Measurements from ENCODE around the gene OR1N2.
A peak's percentile ranks its signal among the peaks of the same experiment; 100 is the strongest.
"Not testable (repeated sequence)": the region's sequence is repeated elsewhere in the genome, so short reads cannot be mapped to it uniquely, and the experiment has no call there.

OR1N2 gene, protein sequence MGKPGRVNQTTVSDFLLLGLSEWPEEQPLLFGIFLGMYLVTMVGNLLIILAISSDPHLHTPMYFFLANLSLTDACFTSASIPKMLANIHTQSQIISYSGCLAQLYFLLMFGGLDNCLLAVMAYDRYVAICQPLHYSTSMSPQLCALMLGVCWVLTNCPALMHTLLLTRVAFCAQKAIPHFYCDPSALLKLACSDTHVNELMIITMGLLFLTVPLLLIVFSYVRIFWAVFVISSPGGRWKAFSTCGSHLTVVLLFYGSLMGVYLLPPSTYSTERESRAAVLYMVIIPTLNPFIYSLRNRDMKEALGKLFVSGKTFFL

DNA sequence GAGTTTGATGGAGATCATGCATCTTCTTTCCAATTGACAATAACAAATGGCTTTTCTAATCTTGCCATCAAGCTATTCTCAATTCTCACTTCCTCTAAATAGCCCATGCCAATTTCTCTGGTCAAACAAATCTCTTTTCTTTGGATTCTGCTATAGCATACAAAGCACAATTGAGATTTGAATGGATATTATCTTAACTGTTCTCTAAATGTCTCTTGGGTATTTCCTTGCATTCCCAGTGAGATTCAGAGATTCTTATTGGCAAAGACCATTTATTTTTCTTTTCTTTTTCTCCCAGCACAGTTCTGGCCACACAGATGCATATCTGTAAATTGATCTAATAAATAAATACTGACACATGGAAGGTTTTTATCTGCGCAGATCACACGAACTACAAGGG, at the start of gene OR1N2:
Gene OR1N2 (plus strand): TSS at position 301 of the 400 bp plus-strand sequence. CDS start 100 bp downstream, outside the sequence.
- DNase-seq (ENCODE audit: low read depth in 2 of 3, low spot score in 1 of 3), result no peak

- DNase-seq (ENCODE audit: low read depth in 2 of 3, low spot score in 1 of 3), result no peak
These were observed 45.9 kb upstream of the OR1N2 start for GRCh38 chr9:122506964-122507363.

GRCh38 chr9:122510502-122510901, 42.4 kb upstream of the OR1N2 start, which contains the start of gene OR1J2:
Gene OR1J2, plus strand, starts transcription at chr9:122510802. Its CDS starts 0 bp downstream, at chr9:122510802.
- DNase-seq (ENCODE audit: low read depth in 2 of 3, low spot score in 1 of 3), result no peak

DNA sequence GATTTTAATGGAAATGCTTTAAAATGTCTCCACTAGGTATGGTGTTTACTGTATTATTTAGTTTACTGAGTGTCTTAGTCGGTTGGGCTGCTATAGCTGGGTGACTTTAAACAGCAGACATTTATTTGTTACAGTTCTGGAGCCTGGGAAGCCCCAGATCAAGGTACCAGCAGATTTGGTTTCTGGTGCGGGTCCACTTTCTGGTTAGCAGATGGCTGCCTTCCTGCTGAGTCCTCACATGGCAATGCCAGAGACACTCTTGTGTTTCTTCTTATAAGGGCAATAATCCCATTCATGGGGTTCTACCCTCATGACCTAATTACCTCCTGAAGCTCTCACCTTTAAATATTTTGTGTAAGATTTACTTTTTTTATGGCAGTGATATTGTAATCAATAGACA, 34.7 kb upstream of the OR1N2 start:
- DNase-seq (ENCODE audit: low read depth in 2 of 3, low spot score in 1 of 3), result no peak

DNA sequence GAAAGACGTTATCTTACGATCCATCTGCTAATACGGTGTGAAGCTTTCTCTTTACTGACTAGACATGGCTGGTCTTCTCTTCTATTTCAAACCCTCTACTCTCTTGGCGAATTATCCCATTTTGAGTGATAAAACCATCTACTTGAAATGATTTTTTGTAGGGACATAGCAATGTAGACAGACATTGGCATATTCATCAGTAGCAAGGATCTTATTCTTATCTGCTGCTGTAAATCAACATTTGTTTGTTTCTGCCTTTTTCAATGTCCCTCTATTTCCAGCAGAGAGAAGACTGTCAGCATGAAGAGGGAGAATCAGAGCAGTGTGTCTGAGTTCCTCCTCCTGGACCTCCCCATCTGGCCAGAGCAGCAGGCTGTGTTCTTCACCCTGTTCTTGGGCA, 34.1 kb upstream of the OR1N2 start, which contains the start of gene OR1J4:
Gene OR1J4 (plus strand): TSS at position 301 of the 400 bp plus-strand sequence. CDS start 0 bp downstream, at position 301.
- no peak for DNase-seq (ENCODE audit: low read depth in 2 of 3, low spot score in 1 of 3)

- no peak for DNase-seq (ENCODE audit: low read depth in 2 of 3, low spot score in 1 of 3)
These were observed 33.5 kb upstream of the OR1N2 start for GRCh38 chr9:122519376-122519775.

GRCh38 chr9:122526602-122527001, 26.3 kb upstream of the OR1N2 start:
- DNase-seq (ENCODE audit: low read depth in 2 of 3, low spot score in 1 of 3), result peak in 1 of 3 donors; percentile 0

GRCh38 chr9:122527193-122527592, 25.7 kb upstream of the OR1N2 start, which contains the start of gene OR1N1:
Gene OR1N1, minus strand, starts transcription at chr9:122527293. Its CDS starts 0 bp downstream, at chr9:122527293.
- DNase-seq (ENCODE audit: low read depth in 2 of 3, low spot score in 1 of 3), result no peak

- DNase-seq (ENCODE audit: low read depth in 2 of 3, low spot score in 1 of 3), result not testable (repeated sequence)
These were observed 21.8 kb upstream of the OR1N2 start for GRCh38 chr9:122531157-122531556.

- no peak for DNase-seq (ENCODE audit: low read depth in 2 of 3, low spot score in 1 of 3)
These were observed 16.8 kb upstream of the OR1N2 start for GRCh38 chr9:122536134-122536533.

DNA sequence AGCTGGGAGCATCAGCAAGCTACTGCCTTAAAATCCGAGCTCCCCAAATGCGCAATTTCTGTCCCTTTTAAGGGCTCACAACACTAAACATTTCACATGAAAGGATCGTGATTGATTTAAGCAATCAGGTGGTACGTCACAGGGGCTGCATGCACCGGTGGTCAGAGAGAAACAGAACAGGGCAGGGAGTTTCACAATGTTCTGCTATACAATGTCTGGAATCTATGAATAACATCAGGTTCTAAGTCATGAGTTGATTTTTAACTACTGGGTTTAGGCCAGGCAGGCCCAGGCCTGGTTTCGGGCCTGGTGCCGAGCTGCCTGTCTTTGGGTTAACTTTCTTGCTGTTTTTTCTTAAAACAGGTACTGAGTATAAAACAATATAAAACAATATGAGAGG, 15.8 kb upstream of the OR1N2 start:
- not testable (repeated sequence) for DNase-seq (ENCODE audit: low read depth in 2 of 3, low spot score in 1 of 3)

- no peak for DNase-seq (ENCODE audit: low read depth in 2 of 3, low spot score in 1 of 3)
These were observed 14.2 kb upstream of the OR1N2 start for GRCh38 chr9:122538757-122539156.

DNA sequence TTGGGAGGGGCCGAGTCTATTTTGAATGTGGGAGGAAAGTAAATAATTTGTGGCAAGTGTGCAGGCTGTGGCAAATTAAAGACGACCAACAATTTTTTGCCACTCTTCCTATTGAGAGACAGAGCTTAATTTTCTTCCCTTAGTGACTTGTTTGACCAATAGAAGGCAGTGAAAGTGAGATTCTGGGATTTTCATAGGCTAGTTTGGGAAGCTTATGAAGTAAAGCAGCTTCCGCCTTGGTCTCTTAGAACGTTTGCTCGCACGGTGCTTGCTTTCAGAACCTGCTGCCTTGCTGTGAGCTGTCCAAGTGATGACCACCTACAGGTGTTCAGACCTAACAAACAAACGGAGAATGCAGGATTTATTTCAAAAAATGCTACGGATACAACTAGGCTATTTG, 6.7 kb upstream of the OR1N2 start:
- no peak for DNase-seq (ENCODE audit: low read depth in 2 of 3, low spot score in 1 of 3)

DNA sequence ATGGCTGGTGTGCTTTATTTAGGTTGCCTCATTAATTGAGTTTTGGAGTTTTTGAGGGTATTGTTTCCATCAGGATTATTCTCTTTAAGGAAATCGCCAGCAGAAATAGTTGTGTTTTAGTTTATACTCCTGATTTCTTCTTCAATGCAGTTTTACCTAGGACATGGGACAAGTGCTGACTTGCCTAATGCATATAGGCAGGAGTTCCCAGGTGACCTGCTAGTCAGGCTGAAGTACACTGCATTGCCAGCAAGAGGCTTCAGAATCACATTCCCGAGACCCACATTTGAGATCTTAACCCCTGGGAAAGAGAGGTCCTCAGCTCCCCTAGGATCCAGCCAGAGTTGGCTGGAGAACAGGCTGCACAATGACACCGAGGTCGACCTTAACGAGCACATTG, 1.5 kb upstream of the OR1N2 start:
- no peak for DNase-seq (ENCODE audit: low read depth in 2 of 3, low spot score in 1 of 3)

- DNase-seq (ENCODE audit: low read depth in 2 of 3, low spot score in 1 of 3), result no peak
These were observed 8.5 kb downstream of the OR1N2 start for GRCh38 chr9:122561446-122561845.

DNA sequence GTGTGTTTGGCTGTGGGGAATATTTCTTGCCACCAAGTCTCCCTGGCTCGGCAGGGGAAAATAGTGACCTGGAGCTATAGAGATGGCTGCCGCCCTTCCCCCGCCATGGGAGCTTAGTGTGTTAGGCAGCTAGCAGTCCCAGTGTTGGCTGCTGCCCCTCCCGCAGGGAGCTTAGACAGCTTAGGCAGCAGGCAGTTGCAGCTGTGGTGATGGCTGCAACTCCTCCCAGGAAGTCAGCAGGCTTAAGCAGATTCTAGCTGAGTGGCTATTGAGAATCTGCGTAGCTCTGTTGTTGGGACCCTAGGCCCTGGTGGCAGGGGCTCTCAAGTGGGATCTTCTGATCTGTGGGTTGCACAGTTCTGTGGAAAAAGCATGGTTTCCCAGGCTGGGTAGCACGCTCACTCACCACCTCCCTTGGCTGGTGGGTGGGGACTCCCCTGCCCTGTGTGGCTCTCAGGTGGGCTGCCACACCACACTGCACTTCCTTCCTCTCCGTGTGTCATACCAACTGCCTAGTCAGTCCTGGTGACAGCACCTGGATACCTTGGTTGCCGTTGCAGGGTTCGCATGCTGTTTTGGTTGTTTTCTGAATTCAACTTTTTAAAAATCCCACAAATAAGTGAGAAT, 9.3 kb downstream of the OR1N2 start:
- DNase-seq (ENCODE audit: low read depth in 2 of 3, low spot score in 1 of 3), result no peak

DNA sequence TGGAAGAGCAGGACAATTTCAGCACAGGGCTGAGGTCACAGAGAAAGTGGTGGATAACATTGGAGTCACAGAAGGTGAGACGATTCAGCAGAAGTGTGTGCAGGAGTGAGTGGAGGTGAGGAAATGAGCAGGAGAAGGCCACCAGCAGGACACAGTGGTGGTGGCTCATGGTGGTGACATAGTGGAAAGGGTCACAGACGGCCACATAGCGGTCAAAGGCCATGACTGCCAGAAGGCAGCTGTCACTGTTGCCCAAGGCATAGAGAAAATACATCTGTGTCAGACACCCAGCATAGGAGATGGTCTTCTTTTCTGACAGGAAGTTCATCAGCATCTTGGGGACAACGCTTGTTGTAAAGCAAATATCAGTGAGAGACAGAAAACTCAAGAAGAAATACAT, 15.0 kb downstream of the OR1N2 start:
- no peak for DNase-seq (ENCODE audit: low read depth in 2 of 3, low spot score in 1 of 3)

DNA sequence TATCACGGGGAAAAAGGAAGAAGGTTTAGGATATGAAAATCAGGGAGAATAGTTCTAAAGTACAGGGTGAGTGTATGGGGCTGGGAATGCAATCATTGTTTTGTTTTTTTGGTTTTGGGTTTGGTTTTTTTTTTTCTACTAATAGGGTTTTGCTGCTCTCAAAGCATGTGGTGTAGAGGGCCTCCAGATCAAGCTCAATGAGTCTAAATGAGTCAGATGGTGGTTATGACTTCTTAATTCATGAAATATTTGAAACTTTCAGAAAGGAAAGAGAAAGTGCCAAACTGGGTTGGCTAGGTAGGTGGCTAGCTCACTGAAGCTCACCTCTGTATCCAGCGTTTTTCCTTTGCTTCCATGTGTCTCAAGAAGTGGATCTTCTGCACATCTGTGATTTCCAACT, 19.5 kb downstream of the OR1N2 start:
- DNase-seq (ENCODE audit: low read depth in 2 of 3, low spot score in 1 of 3), result no peak

DNA sequence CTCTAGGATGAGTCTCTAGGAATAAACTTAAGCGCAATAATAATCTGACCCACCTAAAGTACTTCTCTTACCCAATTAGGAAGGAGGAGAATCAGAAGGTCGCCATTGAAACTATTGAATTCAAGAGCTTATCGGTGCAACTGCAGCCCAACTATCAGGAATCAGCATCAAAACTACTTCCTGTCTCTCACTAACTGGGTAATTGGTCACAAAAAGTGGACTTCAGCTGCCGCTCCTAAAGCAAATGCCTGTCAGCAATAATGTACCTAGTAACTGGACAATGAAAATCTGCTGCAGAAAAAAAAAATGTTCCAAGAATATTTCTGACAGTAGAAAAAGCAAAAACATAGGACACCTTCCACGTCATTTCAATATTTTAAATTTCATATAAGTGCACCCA, 27.0 kb downstream of the OR1N2 start:
- DNase-seq (ENCODE audit: low read depth in 2 of 3, low spot score in 1 of 3), result no peak

GRCh38 chr9:122580360-122580759, 27.4 kb downstream of the OR1N2 start:
- no peak for DNase-seq (ENCODE audit: low read depth in 2 of 3, low spot score in 1 of 3)

- DNase-seq (ENCODE audit: low read depth in 2 of 3, low spot score in 1 of 3), result not testable (repeated sequence)
These were observed 30.4 kb downstream of the OR1N2 start, which contains the start of gene OR1L8 for GRCh38 chr9:122583284-122583683. Gene OR1L8, minus strand, starts transcription at chr9:122583384. Its CDS starts 14,907 bp downstream, at chr9:122568477.
